WTC11 (cell line): ENCODE results near the gene CXXC1. TPM values are rescaled to one million over a fixed set of nuclear protein-coding genes. Genes with fewer than 3 reads are reported as not detected.

ENCODE experiments used
- ATAC-seq: fragments of 200-7000 bp; cut with Tn5 transposase; 2 replicates; pipeline ENCODE4 v1.10.0; 2021; ENCODE audit warnings: mild to moderate bottlenecking, moderate library complexity
- CTCF ChIA-PET: fragments of 300-600 bp; sonication (Branson Sonifier 250); formaldehyde crosslinking; loops from one replicate; lab custom pipeline; 2021; ENCODE audit warnings: antibody characterized with exemption; lab: Charles Lee
- POLR2A ChIA-PET: fragments of 350-600 bp; sonication (Branson Sonifier 250); formaldehyde crosslinking; loops from one replicate; lab custom pipeline; 2021; ENCODE audit warnings: antibody characterized with exemption; lab: Charles Lee
- DNase-seq: peaks from one replicate; pipeline ENCODE4 v3.0.0; 2021; ENCODE audit warnings: low spot score
- H3K27ac Mint-ChIP-seq: 2 replicates; pipeline ENCODE4 v1.8.0; 2021; ENCODE audit warnings: mixed read lengths
- H3K27me3 Mint-ChIP-seq: 2 replicates; pipeline ENCODE4 v1.8.0; 2021; ENCODE audit warnings: low read depth, mild to moderate bottlenecking, moderate library complexity, mixed read lengths
- H3K36me3 Mint-ChIP-seq: 2 replicates; pipeline ENCODE4 v1.8.0; 2021; ENCODE audit warnings: mixed read lengths
- H3K4me1 Mint-ChIP-seq: 2 replicates; pipeline ENCODE4 v1.8.0; 2022; ENCODE audit warnings: mixed read lengths
- H3K4me3 Mint-ChIP-seq: 2 replicates; pipeline ENCODE4 v1.8.0; 2021; ENCODE audit warnings: mild to moderate bottlenecking, moderate library complexity, mixed read lengths
- H3K9me3 Mint-ChIP-seq: 2 replicates; pipeline ENCODE4 v1.8.0; 2021; ENCODE audit warnings: mixed read lengths
- ATF2 ChIP-seq: sonication (generic); formaldehyde crosslinking; IDR thresholded peaks from 2 replicates; pipeline ENCODE4 v1.8.1; 2022; ENCODE audit warnings: low read depth, missing genetic modification reagents, borderline replicate concordance
- CDX4 ChIP-seq: fragments of 250-450 bp; sonication (Bioruptor Pico); IDR thresholded peaks from 2 replicates; pipeline ENCODE4 v1.9.0; 2021; ENCODE audit warnings: moderate library complexity, mild to moderate bottlenecking, inconsistent platforms, borderline replicate concordance
- FOXJ3 ChIP-seq: sonication (generic); formaldehyde crosslinking; IDR thresholded peaks from 2 replicates; pipeline ENCODE4 v1.9.0; 2021; ENCODE audit warnings: missing genetic modification reagents, mild to moderate bottlenecking, borderline replicate concordance
- FOXP4 ChIP-seq: sonication (generic); formaldehyde crosslinking; IDR thresholded peaks from 2 replicates; pipeline ENCODE4 v1.8.0; 2022; ENCODE audit warnings: mild to moderate bottlenecking, missing genetic modification reagents
- IRF2 ChIP-seq: sonication (generic); formaldehyde crosslinking; IDR thresholded peaks from 2 replicates; pipeline ENCODE4 v1.8.0; 2022; ENCODE audit warnings: low read depth, missing genetic modification reagents, borderline replicate concordance
- KAT7 ChIP-seq: sonication (generic); formaldehyde crosslinking; IDR thresholded peaks from 2 replicates; pipeline ENCODE4 v1.8.1; 2023; ENCODE audit warnings: missing genetic modification reagents, mild to moderate bottlenecking, borderline replicate concordance
- NR2C2 ChIP-seq: sonication (generic); formaldehyde crosslinking; IDR thresholded peaks from 2 replicates; pipeline ENCODE4 v1.8.0; 2022; ENCODE audit warnings: mild to moderate bottlenecking, missing genetic modification reagents
- PRRX2 ChIP-seq: fragments of 250-450 bp; sonication (Bioruptor Pico); IDR thresholded peaks from 2 replicates; pipeline ENCODE4 v1.8.0; 2021; ENCODE audit warnings: mild to moderate bottlenecking
- SMAD3 ChIP-seq: sonication (generic); formaldehyde crosslinking; IDR thresholded peaks from 2 replicates; pipeline ENCODE4 v1.8.0; 2022; ENCODE audit warnings: missing genetic modification reagents, mild to moderate bottlenecking, borderline replicate concordance
- SOX15 ChIP-seq: fragments of 250-450 bp; sonication (Bioruptor Pico); IDR thresholded peaks from 2 replicates; pipeline ENCODE4 v1.9.0; 2021; ENCODE audit warnings: mild to moderate bottlenecking
- SP1 ChIP-seq: sonication (generic); formaldehyde crosslinking; conservative IDR thresholded peaks from 2 replicates; pipeline ENCODE4 v1.8.1; 2022; ENCODE audit warnings: missing genetic modification reagents
- STAT6 ChIP-seq: sonication (generic); formaldehyde crosslinking; conservative IDR thresholded peaks from 2 replicates; pipeline ENCODE4 v1.8.1; 2023; ENCODE audit warnings: mild to moderate bottlenecking, low read depth, missing genetic modification reagents, moderate library complexity
- TEAD1 ChIP-seq: sonication (generic); formaldehyde crosslinking; IDR thresholded peaks from 2 replicates; pipeline ENCODE4 v1.8.0; 2022; ENCODE audit warnings: mild to moderate bottlenecking, missing genetic modification reagents
- TP53 ChIP-seq: sonication (generic); formaldehyde crosslinking; IDR thresholded peaks from 2 replicates; pipeline ENCODE4 v1.8.1; 2023; ENCODE audit warnings: mild to moderate bottlenecking, missing genetic modification reagents
- USF1 ChIP-seq: sonication (generic); formaldehyde crosslinking; IDR thresholded peaks from 2 replicates; pipeline ENCODE4 v1.8.0; 2022; ENCODE audit warnings: mild to moderate bottlenecking, missing genetic modification reagents
- ZBTB43 ChIP-seq: sonication (generic); formaldehyde crosslinking; IDR thresholded peaks from 2 replicates; pipeline ENCODE4 v1.8.1; 2023; ENCODE audit warnings: mild to moderate bottlenecking, missing genetic modification reagents
- ZMAT4 ChIP-seq: fragments of 250-450 bp; sonication (Bioruptor Pico); IDR thresholded peaks from 2 replicates; pipeline ENCODE4 v1.9.0; 2021; ENCODE audit warnings: mild to moderate bottlenecking
- ZNF232 ChIP-seq: sonication (generic); formaldehyde crosslinking; IDR thresholded peaks from 2 replicates; pipeline ENCODE4 v1.8.0; 2022; ENCODE audit warnings: mild to moderate bottlenecking, missing genetic modification reagents
- ZNF263 ChIP-seq: sonication (generic); formaldehyde crosslinking; IDR thresholded peaks from 2 replicates; pipeline ENCODE4 v1.8.1; 2022; ENCODE audit warnings: low read depth, mild to moderate bottlenecking, moderate library complexity, missing genetic modification reagents
- ZNF423 ChIP-seq: fragments of 250-450 bp; sonication (Bioruptor Pico); IDR thresholded peaks from 2 replicates; pipeline ENCODE4 v2.1.2; 2022; ENCODE audit warnings: mild to moderate bottlenecking, moderate library complexity
- ZNF425 ChIP-seq: fragments of 250-450 bp; sonication (Bioruptor Pico); conservative IDR thresholded peaks from 2 replicates; pipeline ENCODE4 v1.9.0; 2021; ENCODE audit warnings: mild to moderate bottlenecking
- total RNA-seq: library from RNA; stranded (reverse); gene quantifications from 3 replicates; pipeline ENCODE4 v1.2.3, GENCODE V29; 2021

Gene CXXC1
- total RNA-seq, 1 experiment from 2014 or later, result 94.5 TPM

- H3K4me1 Mint-ChIP-seq, result peaks cover 16% of the 10 kb centered on the region
- TF ChIP-seq SP1 (CRISPR knock-in tag) (no peak), IRF2 (CRISPR knock-in tag) (no peak), ZNF423 (no peak)
- ChIA-PET CTCF (interaction anchor here (1.0 to 1.8 kb wide), 5 partner anchors 12 to 76 kb away, joined by 6 to 21 read pairs (median 7); partner anchors contain the start of gene CFAP53), POLR2A (interaction anchor here (1.2 kb wide), 2 partner anchors 12 to 76 kb away, joined by 3 to 4 read pairs; no protein-coding TSS in a partner anchor)
- no peaks in the 10 kb centered on the region for H3K27me3 Mint-ChIP-seq
- no peak for ATAC-seq
- no peak for DNase-seq
- peak overlapping the region; percentile 98 for H3K4me3 Mint-ChIP-seq
- H3K36me3 Mint-ChIP-seq, result peaks cover 47% of the 10 kb centered on the region
- H3K27ac Mint-ChIP-seq, result peak overlapping the region; percentile 97
- no peaks in the 10 kb centered on the region for H3K9me3 Mint-ChIP-seq
Measured at GRCh38 chr18:50280707-50281294, 6.7 kb downstream of the CXXC1 start.

GRCh38 chr18:50279752-50280151 is 7.7 kb downstream of the CXXC1 start:
- CTCF ChIA-PET, result no interaction called here
- no peak for DNase-seq
- Mint-ChIP-seq H3K4me3 (peak overlapping the region; percentile 98), H3K27me3 (no peaks in the 10 kb centered on the region), H3K9me3 (no peaks in the 10 kb centered on the region), H3K36me3 (peaks cover 51% of the 10 kb centered on the region), H3K27ac (no peak overlapping the region), H3K4me1 (peaks cover 16% of the 10 kb centered on the region)
- POLR2A ChIA-PET, result no interaction called here
- ATAC-seq, result no peak
- TF ChIP-seq TP53 (CRISPR knock-in tag), result no peak
- no peak for TF ChIP-seq ZNF232 (CRISPR knock-in tag)
- TF ChIP-seq ZBTB43 (CRISPR knock-in tag), result no peak
- TF ChIP-seq CDX4 (CRISPR knock-in tag), result no peak
- no peak for TF ChIP-seq SOX15 (CRISPR knock-in tag)
- no peak for TF ChIP-seq NR2C2 (CRISPR knock-in tag)
- TF ChIP-seq STAT6, result no peak
- TF ChIP-seq ZMAT4 (CRISPR knock-in tag), result no peak
- no peak for TF ChIP-seq ATF2 (CRISPR knock-in tag)
- TF ChIP-seq SMAD3, result no peak
- TF ChIP-seq ZNF425 (CRISPR knock-in tag), result no peak
- TF ChIP-seq USF1, result no peak
- TF ChIP-seq FOXJ3, result no peak
- TF ChIP-seq FOXP4 (CRISPR knock-in tag), result no peak
- TF ChIP-seq KAT7, result no peak
- no peak for TF ChIP-seq TEAD1 (CRISPR knock-in tag)
- no peak for TF ChIP-seq ZNF263 (CRISPR knock-in tag)
- no peak for TF ChIP-seq PRRX2
